ENCODE results near the gene JADE1. TPM values are rescaled to one million over a fixed set of nuclear protein-coding genes. Genes with fewer than 3 reads are reported as not detected.

The JADE1 gene
- total and polyA plus RNA-seq, 9 of the 15 experiments (the other 6 are each of a cell fraction or from before 2014, with no cell fraction given) = 8.3 to 37.9 (median 24.4) TPM

- TF ChIP-seq ZBTB11 (CRISPR knock-in tag; IDR thresholded peaks at IDR 0.05) = peak in 2 of 3 experiments; percentile 74 to 95; a peak in 4 of 6 replicates
- no peak for TF ChIP-seq USF2 (CRISPR knock-in tag; IDR thresholded peaks at IDR 0.05)
- no peak for TF ChIP-seq ZNF24 (IDR thresholded peaks at IDR 0.05)
- TF ChIP-seq ZNF282 (CRISPR knock-in tag; IDR thresholded peaks at IDR 0.05) = no peak; the same call in 1 of the 2 replicates
- TF ChIP-seq C11orf30 (IDR thresholded peaks at IDR 0.05; ENCODE audit: low read depth) = no peak
- peak; percentile 57 for TF ChIP-seq EGR1 (conservative IDR thresholded peaks at IDR 0.05)
- TF ChIP-seq ZC3H11A (IDR thresholded peaks at IDR 0.05; ENCODE audit: low read depth, low read length) = no peak
- TF ChIP-seq ZNF507 (tag; conservative IDR thresholded peaks at IDR 0.05) = no peak
- TF ChIP-seq TOE1 (IDR thresholded peaks at IDR 0.05; ENCODE audit: borderline replicate concordance) = peak; percentile 46; the same call in 1 of the 2 replicates
- TF ChIP-seq TOE1 (CRISPR knock-in tag; IDR thresholded peaks at IDR 0.05; ENCODE audit: borderline replicate concordance, low read depth) = no peak
- no peak for TF ChIP-seq ILK (tag; IDR thresholded peaks at IDR 0.05; ENCODE audit: borderline replicate concordance, low read depth)
- peak; percentile 97 for TF ChIP-seq MYBL2 (IDR thresholded peaks at IDR 0.05; ENCODE audit: low read depth)
- TF ChIP-seq MYBL2 (CRISPR knock-in tag; IDR thresholded peaks at IDR 0.05; ENCODE audit: borderline replicate concordance) = peak; percentile 84; the same call in 1 of the 2 replicates
- peak; percentile 87; the same call in 1 of the 2 replicates for TF ChIP-seq SMAD4 (CRISPR knock-in tag; conservative IDR thresholded peaks at IDR 0.05)
- no peak for TF ChIP-seq TCF7L2 (IDR thresholded peaks at IDR 0.05; ENCODE audit: low read depth, low read length)
- TF ChIP-seq THRAP3 (IDR thresholded peaks at IDR 0.05; ENCODE audit: borderline replicate concordance) = no peak
- TF ChIP-seq HMGN3 (IDR thresholded peaks at IDR 0.05; ENCODE audit: borderline replicate concordance, extremely low read depth, insufficient read length, low read depth, low read length) = peak; percentile 75
- no peak for TF ChIP-seq SAFB (IDR thresholded peaks at IDR 0.05; ENCODE audit: borderline replicate concordance, low read depth, low read length)
- no peak for TF ChIP-seq TRIM28 (IDR thresholded peaks at IDR 0.05)
- no peak for TF ChIP-seq USF1 (CRISPR knock-in tag; IDR thresholded peaks at IDR 0.05)
- TF ChIP-seq MXI1 (IDR thresholded peaks at IDR 0.05; ENCODE audit: low read depth, low read length) = peak; percentile 32; the same call in 1 of the 2 replicates
- peak; percentile 73; the same call in 1 of the 2 replicates for TF ChIP-seq FOXJ2 (tag; IDR thresholded peaks at IDR 0.05)
- TF ChIP-seq TCF3 (CRISPR knock-in tag; IDR thresholded peaks at IDR 0.05) = peak; percentile 42
- no peak for TF ChIP-seq ZNF146 (CRISPR knock-in tag; IDR thresholded peaks at IDR 0.05; ENCODE audit: unreplicated experiment)
Measured at GRCh38 chr4:128811571-128812441, 2.3 kb downstream of the JADE1 start (continued).

Data from K562 (cell line).